Non-pigmented ciliary epithelial cell (primary cell): ENCODE data around the gene IQGAP1.

ENCODE experiments used
- DNase-seq: peaks from one replicate; pipeline ENCODE4 v3.0.0-alpha.2; 2010; ENCODE audit warnings: low read depth

Gene IQGAP1

GRCh38 chr15:90531147-90531546, 143.1 kb downstream of the IQGAP1 start:
- DNase-seq = no peak

GRCh38 chr15:90535254-90535653, 147.2 kb downstream of the IQGAP1 start:
- DNase-seq = no peak

GRCh38 chr15:90539789-90540188, 151.7 kb downstream of the IQGAP1 start:
- DNase-seq = no peak

- no peak for DNase-seq
Observed at GRCh38 chr15:90540768-90541167, 152.7 kb downstream of the IQGAP1 start.

GRCh38 chr15:90545095-90545494, 157.1 kb downstream of the IQGAP1 start:
- DNase-seq = no peak

- DNase-seq = no peak
Observed at GRCh38 chr15:90547540-90547939, 159.5 kb downstream of the IQGAP1 start.

GRCh38 chr15:90550919-90551318, 162.9 kb downstream of the IQGAP1 start:
- DNase-seq = no peak
